H1 (cell line): ENCODE data around the gene ZSCAN1.

Experiments
- CBX8 ChIP-seq: fragments of 300-800, 300-1000 bp; sonication (generic); IDR thresholded peaks from 2 replicates; pipeline ENCODE4 v1.7.1; 2016; ENCODE audit warnings: low read depth, low read length, borderline replicate concordance
- POLR2AphosphoS5 ChIP-seq: IDR thresholded peaks from 2 replicates; pipeline ENCODE4 v1.6.1; 2011; ENCODE audit warnings: low read depth, low read length
- SIRT6 ChIP-seq: IDR thresholded peaks from one replicate; pipeline ENCODE4 v1.7.1; 2012; ENCODE audit warnings: low read length, inconsistent platforms
- YY1 ChIP-seq: IDR thresholded peaks from 2 replicates; pipeline ENCODE4 v1.6.1; 2011; ENCODE audit warnings: low read depth, mild to moderate bottlenecking, low read length

- TF ChIP-seq YY1, result no peak
- no peak for TF ChIP-seq CBX8
- TF ChIP-seq POLR2AphosphoS5, result no peak
- no peak for TF ChIP-seq SIRT6
Measured at GRCh38 chr19:58040751-58041525, 7.1 kb downstream of the ZSCAN1 start.
